ENCODE results near the gene ZMYND11. TPM values are rescaled to one million over a fixed set of nuclear protein-coding genes. Genes with fewer than 3 reads are reported as not detected.
A peak's percentile ranks its signal among the peaks of the same experiment; 100 is the strongest.

Gene ZMYND11
- polyA plus RNA-seq, 2 of the 4 experiments (the other 2 are of a cell fraction) = 47.7 to 99.7 TPM

DNA sequence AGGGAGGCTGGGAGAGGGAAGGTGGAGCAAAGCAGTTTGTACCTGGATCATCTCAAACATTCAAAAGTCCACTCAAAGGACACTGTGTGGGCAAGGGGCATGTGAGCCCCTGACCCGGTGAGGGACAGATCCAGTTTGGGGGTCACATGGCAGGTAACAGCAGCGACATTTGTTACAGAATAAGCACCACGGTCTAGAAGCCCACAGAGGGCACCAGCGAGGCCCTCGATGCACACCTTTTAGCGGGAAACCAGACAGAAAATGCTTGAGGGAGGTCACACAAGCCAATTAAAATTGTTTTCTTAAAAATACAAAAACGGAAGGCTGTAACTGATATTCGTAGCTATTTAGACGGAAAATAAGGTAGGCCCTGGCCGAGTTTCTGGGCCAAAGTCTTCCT is 144.4 kb downstream of the ZMYND11 start:
- ATAC-seq (peak in 1 of 2 experiments; percentile 60; a peak in 3 of 6 replicates), DNase-seq (ENCODE audit: low read depth in 1 of 2, low spot score in 1 of 2) (no peak), FAIRE-seq (no peak)
- H3K9me3 ChIP-seq = no peaks in the 10 kb centered on the region
- WGBS (ENCODE audit: missing lambda C conversion rate) = 78% methylated on average over 10 of the region's 10 CpGs
- H3K4me3 ChIP-seq = no peak overlapping the region
- no peak overlapping the region for H3K4me2 ChIP-seq
- no peaks in the 10 kb centered on the region for H3K4me1 ChIP-seq
- ChIA-PET CTCF (interaction anchor here (1.0 kb wide), 1 partner anchor 72 kb away, joined by 3 read pairs; no protein-coding TSS in a partner anchor), POLR2A (no interaction called here)
- no peak for TF ChIP-seq HOXA7 (CRISPR knock-in tag; IDR thresholded peaks at IDR 0.05)
- TF ChIP-seq JUNB (IDR thresholded peaks at IDR 0.05) = no peak
- TF ChIP-seq, protein P1, sequence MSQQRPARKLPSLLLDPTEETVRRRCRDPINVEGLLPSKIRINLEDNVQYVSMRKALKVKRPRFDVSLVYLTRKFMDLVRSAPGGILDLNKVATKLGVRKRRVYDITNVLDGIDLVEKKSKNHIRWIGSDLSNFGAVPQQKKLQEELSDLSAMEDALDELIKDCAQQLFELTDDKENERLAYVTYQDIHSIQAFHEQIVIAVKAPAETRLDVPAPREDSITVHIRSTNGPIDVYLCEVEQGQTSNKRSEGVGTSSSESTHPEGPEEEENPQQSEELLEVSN (IDR thresholded peaks at IDR 0.05; ENCODE audit: borderline replicate concordance, low read depth) = 0 out of 2 replicates have a peak, but pooled peaks have one; percentile 28
- TF ChIP-seq HOXB13 (CRISPR knock-in tag; IDR thresholded peaks at IDR 0.05; ENCODE audit: low read depth) = no peak
- no peak for TF ChIP-seq POLR2A (IDR thresholded peaks at IDR 0.05; ENCODE audit: low read length)
- TF ChIP-seq, protein P2, sequence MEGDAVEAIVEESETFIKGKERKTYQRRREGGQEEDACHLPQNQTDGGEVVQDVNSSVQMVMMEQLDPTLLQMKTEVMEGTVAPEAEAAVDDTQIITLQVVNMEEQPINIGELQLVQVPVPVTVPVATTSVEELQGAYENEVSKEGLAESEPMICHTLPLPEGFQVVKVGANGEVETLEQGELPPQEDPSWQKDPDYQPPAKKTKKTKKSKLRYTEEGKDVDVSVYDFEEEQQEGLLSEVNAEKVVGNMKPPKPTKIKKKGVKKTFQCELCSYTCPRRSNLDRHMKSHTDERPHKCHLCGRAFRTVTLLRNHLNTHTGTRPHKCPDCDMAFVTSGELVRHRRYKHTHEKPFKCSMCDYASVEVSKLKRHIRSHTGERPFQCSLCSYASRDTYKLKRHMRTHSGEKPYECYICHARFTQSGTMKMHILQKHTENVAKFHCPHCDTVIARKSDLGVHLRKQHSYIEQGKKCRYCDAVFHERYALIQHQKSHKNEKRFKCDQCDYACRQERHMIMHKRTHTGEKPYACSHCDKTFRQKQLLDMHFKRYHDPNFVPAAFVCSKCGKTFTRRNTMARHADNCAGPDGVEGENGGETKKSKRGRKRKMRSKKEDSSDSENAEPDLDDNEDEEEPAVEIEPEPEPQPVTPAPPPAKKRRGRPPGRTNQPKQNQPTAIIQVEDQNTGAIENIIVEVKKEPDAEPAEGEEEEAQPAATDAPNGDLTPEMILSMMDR (IDR thresholded peaks at IDR 0.05) = peak; percentile 15; the same call in 1 of the 3 replicates
- TF ChIP-seq, protein P3, sequence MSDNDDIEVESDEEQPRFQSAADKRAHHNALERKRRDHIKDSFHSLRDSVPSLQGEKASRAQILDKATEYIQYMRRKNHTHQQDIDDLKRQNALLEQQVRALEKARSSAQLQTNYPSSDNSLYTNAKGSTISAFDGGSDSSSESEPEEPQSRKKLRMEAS (IDR thresholded peaks at IDR 0.05) = 0 out of 2 replicates have a peak, but pooled peaks have one; percentile 32
- no peak for TF ChIP-seq TFCP2L1 (CRISPR knock-in tag; IDR thresholded peaks at IDR 0.05)
- TF ChIP-seq SMC3 (IDR thresholded peaks at IDR 0.05) = no peak; the same call in 2 of the 3 replicates
- TF ChIP-seq BHLHE40 (IDR thresholded peaks at IDR 0.05; ENCODE audit: low read depth, low read length) = no peak
- TF ChIP-seq, protein P4, sequence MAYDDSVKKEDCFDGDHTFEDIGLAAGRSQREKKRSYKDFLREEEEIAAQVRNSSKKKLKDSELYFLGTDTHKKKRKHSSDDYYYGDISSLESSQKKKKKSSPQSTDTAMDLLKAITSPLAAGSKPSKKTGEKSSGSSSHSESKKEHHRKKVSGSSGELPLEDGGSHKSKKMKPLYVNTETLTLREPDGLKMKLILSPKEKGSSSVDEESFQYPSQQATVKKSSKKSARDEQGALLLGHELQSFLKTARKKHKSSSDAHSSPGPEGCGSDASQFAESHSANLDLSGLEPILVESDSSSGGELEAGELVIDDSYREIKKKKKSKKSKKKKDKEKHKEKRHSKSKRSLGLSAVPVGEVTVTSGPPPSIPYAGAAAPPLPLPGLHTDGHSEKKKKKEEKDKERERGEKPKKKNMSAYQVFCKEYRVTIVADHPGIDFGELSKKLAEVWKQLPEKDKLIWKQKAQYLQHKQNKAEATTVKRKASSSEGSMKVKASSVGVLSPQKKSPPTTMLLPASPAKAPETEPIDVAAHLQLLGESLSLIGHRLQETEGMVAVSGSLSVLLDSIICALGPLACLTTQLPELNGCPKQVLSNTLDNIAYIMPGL (CRISPR knock-in tag; IDR thresholded peaks at IDR 0.05; ENCODE audit: borderline replicate concordance) = no peak
- no peak for TF ChIP-seq PHF8 (IDR thresholded peaks at IDR 0.05; ENCODE audit: borderline replicate concordance, low read depth)
- TF ChIP-seq, protein P5, sequence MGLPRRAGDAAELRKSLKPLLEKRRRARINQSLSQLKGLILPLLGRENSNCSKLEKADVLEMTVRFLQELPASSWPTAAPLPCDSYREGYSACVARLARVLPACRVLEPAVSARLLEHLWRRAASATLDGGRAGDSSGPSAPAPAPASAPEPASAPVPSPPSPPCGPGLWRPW (IDR thresholded peaks at IDR 0.05) = no peak
- TF ChIP-seq RAD21 (conservative IDR thresholded peaks at IDR 0.05 in 1 of 2, IDR thresholded peaks at IDR 0.05 in 1 of 2) = peak in 1 of 2 experiments; percentile 19; a peak in 2 of 5 replicates
- TF ChIP-seq RNF2 (IDR thresholded peaks at IDR 0.05; ENCODE audit: borderline replicate concordance, low read depth) = no peak
- H3K27ac ChIP-seq = no peak overlapping the region

DNA sequence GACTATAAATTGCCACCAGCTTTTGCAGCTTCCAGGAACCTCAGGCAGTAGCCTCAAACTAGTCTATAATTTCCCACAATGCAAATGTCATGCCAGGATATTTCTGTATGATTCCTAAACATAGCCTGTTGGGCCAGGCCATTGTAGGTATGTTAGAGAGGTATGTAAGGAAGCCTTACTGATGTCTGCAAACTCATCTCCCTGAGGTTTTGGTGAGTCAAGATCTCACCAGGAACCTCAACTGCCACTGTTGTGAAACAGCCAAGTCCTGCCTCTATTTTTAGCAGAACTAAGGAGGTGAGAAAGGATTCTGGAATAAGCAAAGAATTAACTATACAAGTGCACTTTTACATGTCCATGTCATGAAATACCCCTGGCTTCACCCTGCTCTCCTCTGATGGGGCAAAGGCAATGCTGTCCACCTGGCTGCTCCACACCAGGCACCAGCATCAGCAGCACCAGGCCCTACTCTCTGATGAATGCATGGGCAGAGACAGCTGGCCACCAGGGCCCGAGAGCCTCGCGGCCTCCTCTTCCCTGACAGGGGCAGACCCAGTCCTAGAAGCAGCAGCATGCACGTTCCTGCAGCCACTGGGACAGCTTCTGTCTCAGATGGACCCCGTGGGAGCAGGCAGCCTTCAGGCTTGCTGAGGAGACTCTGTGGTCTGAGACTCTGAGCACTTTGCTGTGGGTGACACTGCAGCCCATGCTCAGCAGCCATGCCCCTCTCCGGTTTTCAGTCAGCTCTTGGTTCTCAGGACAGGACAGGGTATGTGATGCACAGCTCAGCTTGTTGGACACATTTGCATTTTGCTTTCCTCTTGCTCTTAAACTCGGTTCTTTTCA is 147.3 kb downstream of the ZMYND11 start:
- no peaks in the 10 kb centered on the region for H3K9me3 ChIP-seq
- H3K4me1 ChIP-seq = no peaks in the 10 kb centered on the region
- no peak overlapping the region for H3K4me2 ChIP-seq
- POLR2A ChIA-PET = interaction anchor here (0.7 kb wide), 1 partner anchor 21 kb away, joined by 3 read pairs; no protein-coding TSS in a partner anchor
- TF ChIP-seq ZFP36 (IDR thresholded peaks at IDR 0.05; ENCODE audit: borderline replicate concordance, partially characterized antibody) (no peak), HDAC2 (IDR thresholded peaks at IDR 0.05) (no peak), CEBPB (IDR thresholded peaks at IDR 0.05) (no peak), JUNB (IDR thresholded peaks at IDR 0.05) (no peak), POLR2AphosphoS2 (conservative IDR thresholded peaks at IDR 0.05; ENCODE audit: low read length) (no peak), SREBF2 (IDR thresholded peaks at IDR 0.05) (no peak)
- TF ChIP-seq, protein P5 (IDR thresholded peaks at IDR 0.05) = no peak
- CTCF ChIA-PET = no interaction called here
- FAIRE-seq (no peak), ATAC-seq (no peak), DNase-seq (ENCODE audit: low read depth in 1 of 2, low spot score in 1 of 2) (no peak)
- H3K4me3 ChIP-seq = no peak overlapping the region
- no peak overlapping the region for H3K27ac ChIP-seq
- WGBS (ENCODE audit: missing lambda C conversion rate) = 72% methylated on average over 6 of the region's 7 CpGs

Measured in A549 (cell line).